Osteocyte (in vitro differentiated cells): ENCODE results near the gene CASP10. TPM values are rescaled to one million over a fixed set of nuclear protein-coding genes. Genes with fewer than 3 reads are reported as not detected.
"Not testable (repeated sequence)": the region's sequence is repeated elsewhere in the genome, so short reads cannot be mapped to it uniquely, and the experiment has no call there.

Experiments used
- DNase-seq: peaks from one replicate; pipeline ENCODE4 v3.0.0; 2021; ENCODE audit warnings: mixed read lengths; ENCODE audit not compliant: unreplicated experiment; ENCODE audit errors: extremely low spot score
- H3K27ac Mint-ChIP-seq: one replicate; pipeline ENCODE4 v1.8.0; 2021; ENCODE audit warnings: mild to moderate bottlenecking, mixed read lengths; ENCODE audit not compliant: unreplicated experiment
- H3K27me3 Mint-ChIP-seq: one replicate; pipeline ENCODE4 v1.8.0; 2021; ENCODE audit warnings: mixed read lengths; ENCODE audit not compliant: unreplicated experiment
- H3K36me3 Mint-ChIP-seq: one replicate; pipeline ENCODE4 v1.8.0; 2021; ENCODE audit warnings: mixed read lengths; ENCODE audit not compliant: unreplicated experiment
- H3K4me1 Mint-ChIP-seq: one replicate; pipeline ENCODE4 v1.8.0; 2021; ENCODE audit warnings: mixed read lengths; ENCODE audit not compliant: unreplicated experiment
- H3K4me3 Mint-ChIP-seq: one replicate; pipeline ENCODE4 v1.8.0; 2021; ENCODE audit warnings: mild to moderate bottlenecking, moderate library complexity, mixed read lengths; ENCODE audit not compliant: unreplicated experiment
- H3K9me3 Mint-ChIP-seq: one replicate; pipeline ENCODE4 v1.8.0; 2021; ENCODE audit warnings: mixed read lengths; ENCODE audit not compliant: unreplicated experiment
- CTCF ChIP-seq: fragments of 200-600 bp; sonication (generic); IDR thresholded peaks from 2 replicates; pipeline ENCODE4 v1.5.0; 2021; ENCODE audit warnings: antibody characterized with exemption, mild to moderate bottlenecking, moderate library complexity
- total RNA-seq: library from RNA; stranded (reverse); gene quantifications from 2 replicates; pipeline ENCODE4 v1.2.1, GENCODE V29; 2021

CASP10 gene
- total RNA-seq, 1 donor from 2014 or later = 0.35 TPM

GRCh38 chr2:201183365-201183727 lies 405 bp downstream of the CASP10 start:
- no peak overlapping the region for H3K4me3 Mint-ChIP-seq
- no peaks in the 10 kb centered on the region for H3K36me3 Mint-ChIP-seq
- TF ChIP-seq CTCF = no peak
- H3K4me1 Mint-ChIP-seq = no peaks in the 10 kb centered on the region
- H3K27ac Mint-ChIP-seq = no peak overlapping the region
- no peaks in the 10 kb centered on the region for H3K9me3 Mint-ChIP-seq
- H3K27me3 Mint-ChIP-seq = peaks cover 3% of the 10 kb centered on the region
- no peak for DNase-seq

GRCh38 chr2:201183835-201184234 lies 894 bp downstream of the CASP10 start:
- not testable (repeated sequence) for H3K36me3 Mint-ChIP-seq, H3K9me3 Mint-ChIP-seq, DNase-seq, H3K4me3 Mint-ChIP-seq, H3K27ac Mint-ChIP-seq, H3K4me1 Mint-ChIP-seq, H3K27me3 Mint-ChIP-seq

- not testable (repeated sequence) for H3K4me3 Mint-ChIP-seq, H3K27ac Mint-ChIP-seq, H3K4me1 Mint-ChIP-seq, H3K36me3 Mint-ChIP-seq, DNase-seq, H3K9me3 Mint-ChIP-seq, H3K27me3 Mint-ChIP-seq
Observed at GRCh38 chr2:201184248-201184647, 1.3 kb downstream of the CASP10 start.

- H3K4me3 Mint-ChIP-seq = no peak overlapping the region
Observed at GRCh38 chr2:201185863-201186262, 2.9 kb downstream of the CASP10 start.

GRCh38 chr2:201186982-201187381 lies 4.0 kb downstream of the CASP10 start:
- H3K27ac Mint-ChIP-seq = no peak overlapping the region
- no peaks in the 10 kb centered on the region for H3K9me3 Mint-ChIP-seq
- no peak for TF ChIP-seq CTCF
- no peaks in the 10 kb centered on the region for H3K36me3 Mint-ChIP-seq
- H3K4me3 Mint-ChIP-seq = no peak overlapping the region
- no peaks in the 10 kb centered on the region for H3K4me1 Mint-ChIP-seq
- peak; percentile 4 for DNase-seq
- H3K27me3 Mint-ChIP-seq = peaks cover 3% of the 10 kb centered on the region

More at GRCh38 chr2:201185863-201186262, 2.9 kb downstream of the CASP10 start:
- no peaks in the 10 kb centered on the region for H3K36me3 Mint-ChIP-seq
- H3K9me3 Mint-ChIP-seq = no peaks in the 10 kb centered on the region
- no peak for TF ChIP-seq CTCF
- H3K4me1 Mint-ChIP-seq = no peaks in the 10 kb centered on the region
- H3K27me3 Mint-ChIP-seq = peaks cover 3% of the 10 kb centered on the region
- DNase-seq = no peak
- no peak overlapping the region for H3K27ac Mint-ChIP-seq

- Mint-ChIP-seq H3K27ac (no peak overlapping the region), H3K27me3 (peaks cover 1% of the 10 kb centered on the region), H3K36me3 (no peaks in the 10 kb centered on the region), H3K9me3 (no peaks in the 10 kb centered on the region), H3K4me3 (no peak overlapping the region), H3K4me1 (no peaks in the 10 kb centered on the region)
- TF ChIP-seq CTCF = no peak
- DNase-seq = peak; percentile 30
Observed at GRCh38 chr2:201188449-201188848, 5.5 kb downstream of the CASP10 start.
